GM12801 (cell line): ENCODE data around the gene HIVEP3.

Source experiments
- TF ChIP-seq, protein P1 (sequence below): IDR thresholded peaks from one replicate; pipeline ENCODE4 v1.5.1; 2011; ENCODE audit warnings: control low read depth; ENCODE audit not compliant: insufficient read length; ENCODE audit errors: extremely low read depth

HIVEP3 gene

DNA sequence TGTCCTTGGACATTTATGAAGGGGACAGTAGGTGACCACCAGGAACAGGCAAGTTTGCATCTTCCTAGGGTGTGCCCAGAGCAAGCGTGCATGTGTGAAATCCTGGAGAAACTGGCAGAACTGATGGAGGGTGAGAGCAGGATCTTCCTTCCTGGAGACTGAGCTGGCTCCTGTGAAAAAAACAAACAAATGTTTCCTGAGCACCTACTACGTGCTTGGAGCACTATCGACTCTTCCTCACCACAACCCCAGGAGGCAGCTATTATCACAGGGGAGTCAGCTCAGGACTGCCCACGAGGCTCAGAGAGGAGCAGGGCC is 432.7 kb downstream of the HIVEP3 start:
- TF ChIP-seq, protein P1, sequence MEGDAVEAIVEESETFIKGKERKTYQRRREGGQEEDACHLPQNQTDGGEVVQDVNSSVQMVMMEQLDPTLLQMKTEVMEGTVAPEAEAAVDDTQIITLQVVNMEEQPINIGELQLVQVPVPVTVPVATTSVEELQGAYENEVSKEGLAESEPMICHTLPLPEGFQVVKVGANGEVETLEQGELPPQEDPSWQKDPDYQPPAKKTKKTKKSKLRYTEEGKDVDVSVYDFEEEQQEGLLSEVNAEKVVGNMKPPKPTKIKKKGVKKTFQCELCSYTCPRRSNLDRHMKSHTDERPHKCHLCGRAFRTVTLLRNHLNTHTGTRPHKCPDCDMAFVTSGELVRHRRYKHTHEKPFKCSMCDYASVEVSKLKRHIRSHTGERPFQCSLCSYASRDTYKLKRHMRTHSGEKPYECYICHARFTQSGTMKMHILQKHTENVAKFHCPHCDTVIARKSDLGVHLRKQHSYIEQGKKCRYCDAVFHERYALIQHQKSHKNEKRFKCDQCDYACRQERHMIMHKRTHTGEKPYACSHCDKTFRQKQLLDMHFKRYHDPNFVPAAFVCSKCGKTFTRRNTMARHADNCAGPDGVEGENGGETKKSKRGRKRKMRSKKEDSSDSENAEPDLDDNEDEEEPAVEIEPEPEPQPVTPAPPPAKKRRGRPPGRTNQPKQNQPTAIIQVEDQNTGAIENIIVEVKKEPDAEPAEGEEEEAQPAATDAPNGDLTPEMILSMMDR, result no peak

DNA sequence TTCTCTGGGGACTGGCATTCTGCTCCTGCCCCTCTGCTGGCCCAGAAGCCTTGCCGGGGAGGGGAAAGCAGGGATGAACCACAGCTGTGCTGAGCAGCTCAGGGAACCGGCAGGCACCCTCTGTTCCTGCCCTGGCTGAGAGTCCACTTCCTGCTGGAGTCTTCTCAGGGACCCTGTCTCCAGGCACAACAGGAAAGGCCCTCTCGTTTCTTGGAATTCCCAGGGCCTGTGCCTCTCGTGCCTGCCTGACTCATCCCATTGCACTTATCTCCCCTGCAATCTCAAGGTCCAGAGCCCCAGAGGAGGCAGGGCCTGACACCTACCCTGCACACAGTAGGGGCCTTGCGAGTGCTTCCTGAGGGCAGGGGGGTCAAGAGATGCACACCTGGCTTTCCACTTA is 433.1 kb downstream of the HIVEP3 start:
- TF ChIP-seq, protein P1, result no peak

DNA sequence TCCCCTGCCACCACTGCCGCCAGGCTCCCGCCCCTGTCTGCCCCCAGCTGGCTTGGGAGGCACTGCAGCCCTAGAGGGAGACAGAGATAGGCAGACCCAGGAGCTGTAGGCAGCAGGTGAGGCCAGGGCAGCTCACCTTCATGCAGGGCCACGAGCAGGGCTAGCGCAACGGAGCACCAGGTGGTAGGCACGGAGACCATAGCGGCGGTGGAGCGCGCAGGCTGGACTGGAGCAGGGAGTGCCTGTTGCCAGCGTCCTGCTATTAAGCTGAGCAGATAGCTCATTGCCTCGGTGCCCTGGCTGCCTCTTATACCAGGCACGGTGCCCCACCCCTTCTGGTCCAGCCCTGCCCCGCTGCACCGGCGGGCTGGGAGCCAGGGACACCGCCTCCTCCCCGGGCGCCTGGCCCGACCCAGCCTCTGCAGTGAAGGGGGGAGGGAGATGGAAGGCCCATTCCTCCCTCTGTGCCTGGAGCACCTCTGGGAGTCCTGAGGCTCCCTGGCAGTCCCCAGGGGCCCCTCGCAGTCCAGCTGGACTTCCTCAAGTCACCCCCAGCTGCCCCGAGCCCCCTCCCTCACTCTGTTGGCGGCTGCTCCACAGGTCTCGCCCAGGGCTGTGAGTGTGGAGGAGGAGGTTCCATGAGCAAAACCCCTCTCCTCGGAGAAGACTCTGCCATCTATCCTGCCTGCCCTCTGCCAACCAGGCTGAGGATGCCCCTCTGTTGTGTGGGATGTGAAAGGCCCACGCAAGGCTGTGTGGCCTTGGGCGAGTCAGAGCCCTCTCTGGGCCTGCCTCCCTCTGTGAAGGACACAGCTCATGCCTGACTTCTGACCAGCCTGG is 434.1 kb downstream of the HIVEP3 start, which contains the start of gene EDN2:
TSS of gene EDN2 (minus strand) at position 282 of the 840 bp plus-strand sequence. CDS start at position 200, 82 bp downstream.
- TF ChIP-seq, protein P1, result no peak

DNA sequence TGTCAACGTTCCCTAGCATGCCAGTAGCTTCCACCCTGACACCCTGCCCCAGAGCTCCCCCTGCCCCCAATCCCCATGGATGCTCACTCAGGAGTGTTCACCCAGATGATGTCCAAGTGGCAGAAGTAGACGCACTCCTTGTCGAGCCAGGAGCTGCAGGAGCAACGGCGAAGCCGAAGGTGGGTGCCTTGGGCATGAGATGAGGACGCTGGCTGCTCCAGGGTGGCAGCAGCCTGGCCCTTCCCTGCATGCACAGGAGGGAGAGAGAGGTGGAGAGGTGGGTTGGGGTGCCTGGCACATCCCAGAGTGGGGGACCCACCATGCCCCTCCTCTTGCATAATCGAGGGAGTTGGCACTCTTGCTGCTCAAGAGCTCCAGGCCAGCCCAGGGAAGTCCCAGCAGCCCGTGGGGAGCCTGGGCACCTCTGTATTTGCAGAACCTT is 434.7 kb downstream of the HIVEP3 start:
- TF ChIP-seq, protein P1, result no peak

DNA sequence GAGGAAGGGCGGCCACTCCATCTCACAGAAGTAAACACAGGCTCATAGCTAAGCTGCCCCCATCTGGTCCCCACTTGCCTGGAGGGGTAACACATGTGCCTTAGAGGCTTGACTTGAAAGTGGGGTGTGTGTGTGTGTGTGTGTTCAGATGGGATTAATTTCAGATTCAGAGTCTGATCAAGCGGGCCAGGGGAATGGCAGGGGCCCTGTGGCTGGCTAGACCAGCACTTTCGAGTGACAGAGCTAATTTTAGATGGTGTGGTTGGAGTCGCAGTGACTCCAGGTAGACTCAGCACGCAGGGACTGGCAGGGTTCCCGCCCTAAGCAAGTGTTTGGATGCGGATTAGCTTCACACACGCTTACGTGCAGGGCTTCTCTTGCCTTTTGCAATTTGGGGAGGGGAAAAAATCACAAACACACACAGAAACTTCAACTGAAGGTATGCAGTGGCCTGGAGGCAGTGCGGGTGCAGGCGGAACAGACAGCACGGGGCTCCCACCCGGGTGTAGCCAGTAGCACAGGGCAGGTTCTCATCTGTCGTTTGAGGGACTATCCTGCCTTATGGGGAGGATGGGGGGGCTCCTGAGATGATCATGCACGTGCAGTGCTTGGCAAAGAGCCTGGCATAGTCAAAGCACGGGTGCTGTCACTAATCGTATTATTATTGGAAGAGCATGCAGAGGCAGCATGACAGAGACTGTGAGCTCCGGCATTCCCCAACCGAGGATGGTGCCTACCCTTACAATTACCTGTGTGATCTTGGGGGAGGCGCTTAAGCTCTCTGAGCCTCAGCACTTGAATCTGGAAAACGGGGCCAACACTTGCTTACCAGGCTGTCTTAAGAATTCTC is 435.5 kb downstream of the HIVEP3 start:
- TF ChIP-seq, protein P1, result no peak

DNA sequence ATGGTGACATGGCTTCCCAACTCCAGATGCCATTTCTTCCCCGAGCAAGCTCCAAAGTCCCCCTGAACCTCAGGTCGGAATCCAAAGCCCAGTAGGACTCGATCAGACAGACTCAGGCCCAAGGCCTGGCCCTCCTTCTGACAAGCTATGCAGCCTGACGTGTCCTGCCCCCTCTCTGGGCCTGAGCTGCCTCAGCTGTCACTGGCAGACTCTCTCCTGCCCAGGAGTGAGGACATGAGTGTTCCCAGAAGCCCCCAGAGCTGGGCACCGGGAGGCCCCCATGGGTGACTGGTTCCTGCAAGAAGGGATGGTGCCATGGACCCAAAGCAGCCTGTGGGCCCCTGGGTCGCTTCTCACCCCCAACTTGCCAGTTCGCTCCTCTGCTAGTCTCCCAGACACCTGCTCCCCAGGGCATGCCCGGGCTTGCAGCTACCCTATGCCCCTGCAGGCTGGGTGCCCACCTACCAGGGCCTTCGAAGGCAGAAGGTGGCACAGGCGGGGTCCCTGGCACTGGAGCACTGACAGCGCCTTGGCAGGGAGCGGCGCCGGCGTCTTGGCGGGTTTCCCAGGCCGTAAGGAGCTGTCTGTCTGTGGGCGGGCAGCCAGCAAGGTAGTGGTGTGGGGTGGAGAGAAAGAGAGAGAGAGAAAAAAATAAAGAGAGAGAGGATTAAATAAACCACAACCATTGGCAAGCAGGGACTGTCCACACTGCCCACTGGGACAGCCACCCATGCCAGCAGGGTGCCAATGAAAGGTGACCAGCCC is 436.5 kb downstream of the HIVEP3 start:
- TF ChIP-seq, protein P1, result no peak
